Adrenal gland (tissue), 5 donors: Measurements from ENCODE around the gene SHISAL1.

Source experiments
- POLR2A ChIP-seq, 2 donors: fragments of 450-650 bp; IDR thresholded peaks; one replicate each; pipeline ENCODE4 v1.6.1; 2017; ENCODE audit warnings: antibody characterized with exemption in 2 of 2, mild to moderate bottlenecking in 2 of 2, moderate library complexity in 1 of 2
- TF ChIP-seq, protein P1 (sequence below), 6 experiments: fragments of 450-650 bp in 4 of 6; fragments of 200-600 bp in 2 of 6; sonication (generic) in 1 of 6; IDR thresholded peaks; 1 replicate in 5 of 6; 2 replicates in 1 of 6; pipeline versions ENCODE4 v1.5.1 to v1.8.0; 2016 to 2021; ENCODE audit warnings: antibody characterized with exemption in 6 of 6, mild to moderate bottlenecking in 2 of 6, moderate library complexity in 1 of 6
- donor health status: DM: no; HTN: no; CAD: no.

DNA sequence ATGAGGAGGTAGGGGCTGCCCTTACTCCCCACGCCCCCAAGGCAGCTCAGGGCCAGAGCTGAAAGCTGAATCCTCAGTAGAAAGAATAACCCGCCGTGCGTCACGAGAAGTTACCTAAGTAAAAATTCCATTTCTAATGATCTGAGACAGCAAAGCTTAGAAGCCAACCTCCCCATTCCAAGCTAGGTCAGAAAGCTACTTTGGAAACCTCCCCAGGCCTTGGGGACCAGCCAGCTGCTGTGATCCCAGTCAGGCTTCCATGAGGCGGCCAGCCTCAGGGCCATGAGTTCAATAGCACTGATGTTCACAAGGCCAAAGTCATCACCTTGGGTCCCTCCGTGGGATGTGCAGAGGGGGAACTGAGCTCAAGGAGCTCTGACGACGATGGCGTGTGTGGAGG, 6.9 kb downstream of the SHISAL1 start:
- TF ChIP-seq, protein P1, sequence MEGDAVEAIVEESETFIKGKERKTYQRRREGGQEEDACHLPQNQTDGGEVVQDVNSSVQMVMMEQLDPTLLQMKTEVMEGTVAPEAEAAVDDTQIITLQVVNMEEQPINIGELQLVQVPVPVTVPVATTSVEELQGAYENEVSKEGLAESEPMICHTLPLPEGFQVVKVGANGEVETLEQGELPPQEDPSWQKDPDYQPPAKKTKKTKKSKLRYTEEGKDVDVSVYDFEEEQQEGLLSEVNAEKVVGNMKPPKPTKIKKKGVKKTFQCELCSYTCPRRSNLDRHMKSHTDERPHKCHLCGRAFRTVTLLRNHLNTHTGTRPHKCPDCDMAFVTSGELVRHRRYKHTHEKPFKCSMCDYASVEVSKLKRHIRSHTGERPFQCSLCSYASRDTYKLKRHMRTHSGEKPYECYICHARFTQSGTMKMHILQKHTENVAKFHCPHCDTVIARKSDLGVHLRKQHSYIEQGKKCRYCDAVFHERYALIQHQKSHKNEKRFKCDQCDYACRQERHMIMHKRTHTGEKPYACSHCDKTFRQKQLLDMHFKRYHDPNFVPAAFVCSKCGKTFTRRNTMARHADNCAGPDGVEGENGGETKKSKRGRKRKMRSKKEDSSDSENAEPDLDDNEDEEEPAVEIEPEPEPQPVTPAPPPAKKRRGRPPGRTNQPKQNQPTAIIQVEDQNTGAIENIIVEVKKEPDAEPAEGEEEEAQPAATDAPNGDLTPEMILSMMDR (IDR thresholded peaks at IDR 0.05): no peak
- no peak for TF ChIP-seq POLR2A (IDR thresholded peaks at IDR 0.05)
